Cardiac muscle cell (in vitro differentiated cells and primary cell): ENCODE measurements around the gene CTSD. TPM values are rescaled to one million over a fixed set of nuclear protein-coding genes. Genes with fewer than 3 reads are reported as not detected.

Experiments
- DNase-seq, 2 donors: peaks; one replicate each; pipeline versions ENCODE4 v3.0.0 to v3.0.0-alpha.2; 2010 to 2017; ENCODE audit warnings: low read depth in 1 of 2, low spot score in 1 of 2
- H3K27ac ChIP-seq: fragments of 200-600 bp; sonication (generic); 2 replicates; pipeline ENCODE4 v1.5.1; 2016
- H3K27me3 ChIP-seq: fragments of 200-600 bp; sonication (generic); 2 replicates; pipeline ENCODE4 v1.6.0; 2016; ENCODE audit warnings: control low read depth
- H3K36me3 ChIP-seq: fragments of 200-600 bp; sonication (generic); 2 replicates; pipeline ENCODE4 v1.5.1; 2016; ENCODE audit warnings: control low read depth
- H3K4me1 ChIP-seq: fragments of 200-600 bp; sonication (generic); 2 replicates; pipeline ENCODE4 v1.8.1; 2017; ENCODE audit warnings: low read depth, mild to moderate bottlenecking, mixed run types
- H3K4me3 ChIP-seq: fragments of 200-600 bp; sonication (generic); 2 replicates; pipeline ENCODE4 v1.5.1; 2016; ENCODE audit warnings: mild to moderate bottlenecking
- H3K9me3 ChIP-seq: fragments of 200-600 bp; sonication (generic); 2 replicates; pipeline ENCODE4 v1.5.1; 2017; ENCODE audit warnings: low read depth, mild to moderate bottlenecking, control low read depth
- CTCF ChIP-seq: IDR thresholded peaks from 2 replicates; pipeline ENCODE4 v1.5.1; 2012; ENCODE audit warnings: low read depth, mild to moderate bottlenecking, low read length
- polyA plus RNA-seq: library from polyadenylated mRNA; unstranded; fragments of >200 nt; fragmentation: Nextera tagmentation; extraction: Ambion mirVana; gene quantifications from 2 replicates; pipeline ENCODE4 v1.2.1, GENCODE V29; 2016
- total RNA-seq: library from RNA; depleted of rRNA; stranded (reverse); fragments of >200 nt; gene quantifications from 2 replicates; pipeline ENCODE4 v1.2.3, GENCODE V29; 2016

CTSD gene
- total and polyA plus RNA-seq, 2 experiments from 2014 or later = 221 to 258 TPM

- no peak for TF ChIP-seq CTCF
- no peak for DNase-seq
- H3K4me1 ChIP-seq = no peaks in the 10 kb centered on the region
- no peak overlapping the region for H3K4me3 ChIP-seq
- no peak overlapping the region for H3K27ac ChIP-seq
- H3K36me3 ChIP-seq = no peaks in the 10 kb centered on the region
- H3K27me3 ChIP-seq = peaks cover 32% of the 10 kb centered on the region
- H3K9me3 ChIP-seq = no peaks in the 10 kb centered on the region
Measured at GRCh38 chr11:1742869-1743584, 20.7 kb downstream of the CTSD start.

GRCh38 chr11:1742371-1742770 lies 21.4 kb downstream of the CTSD start:
- TF ChIP-seq CTCF = no peak
- Histone ChIP-seq H3K4me1 (no peaks in the 10 kb centered on the region), H3K9me3 (no peaks in the 10 kb centered on the region), H3K4me3 (no peak overlapping the region), H3K36me3 (no peaks in the 10 kb centered on the region), H3K27me3 (peaks cover 25% of the 10 kb centered on the region), H3K27ac (no peak overlapping the region)
- DNase-seq = no peak

GRCh38 chr11:1741741-1742140 lies 22.0 kb downstream of the CTSD start:
- no peak for TF ChIP-seq CTCF
- Histone ChIP-seq H3K4me3 (no peak overlapping the region), H3K36me3 (no peaks in the 10 kb centered on the region), H3K9me3 (no peaks in the 10 kb centered on the region), H3K4me1 (no peaks in the 10 kb centered on the region), H3K27ac (no peak overlapping the region), H3K27me3 (peaks cover 19% of the 10 kb centered on the region)
- DNase-seq = no peak

GRCh38 chr11:1740786-1741530 lies 22.8 kb downstream of the CTSD start:
- DNase-seq = no peak
- H3K27me3 ChIP-seq = peaks cover 16% of the 10 kb centered on the region
- no peak for TF ChIP-seq CTCF
- no peaks in the 10 kb centered on the region for H3K36me3 ChIP-seq
- H3K4me3 ChIP-seq = no peak overlapping the region
- no peaks in the 10 kb centered on the region for H3K9me3 ChIP-seq
- H3K27ac ChIP-seq = no peak overlapping the region
- H3K4me1 ChIP-seq = no peaks in the 10 kb centered on the region

GRCh38 chr11:1739576-1739975 lies 24.2 kb downstream of the CTSD start:
- TF ChIP-seq CTCF = no peak
- Histone ChIP-seq H3K9me3 (no peaks in the 10 kb centered on the region), H3K27me3 (peaks cover 16% of the 10 kb centered on the region), H3K27ac (no peak overlapping the region), H3K4me1 (no peaks in the 10 kb centered on the region), H3K4me3 (no peak overlapping the region), H3K36me3 (no peaks in the 10 kb centered on the region)
- DNase-seq = no peak
